Measurements from ENCODE around the gene UBE2F.
"Not testable (repeated sequence)": the region's sequence is repeated elsewhere in the genome, so short reads cannot be mapped to it uniquely, and the experiment has no call there.

The UBE2F gene

GRCh38 chr2:238031751-238032150 lies 64.9 kb downstream of the UBE2F start:
- Histone ChIP-seq H3K4me3 (ENCODE audit: low read length) (no peak overlapping the region), H3K79me2 (ENCODE audit: low read length) (no peaks in the 10 kb centered on the region), H3K36me3 (replicated peaks; ENCODE audit: low read depth, low read length) (no peaks in the 10 kb centered on the region), H2AFZ (ENCODE audit: low read depth, low read length) (no peak overlapping the region), H3K27me3 (ENCODE audit: low read depth, low read length) (no peaks in the 10 kb centered on the region), H3K9me3 (ENCODE audit: insufficient read depth, low read length) (no peaks in the 10 kb centered on the region), H3K4me1 (ENCODE audit: low read length) (no peaks in the 10 kb centered on the region), H3K27ac (ENCODE audit: low read length) (no peak overlapping the region), H3K9ac (ENCODE audit: low read length) (no peak overlapping the region), H4K20me1 (ENCODE audit: insufficient read depth, low read length) (no peaks in the 10 kb centered on the region), H3K4me2 (ENCODE audit: low read length) (no peak overlapping the region)
- no peak for TF ChIP-seq EZH2phosphoT487 (IDR thresholded peaks at IDR 0.05; ENCODE audit: low read depth)

- H3K27me3 ChIP-seq (ENCODE audit: low read depth, low read length), result no peaks in the 10 kb centered on the region
- no peaks in the 10 kb centered on the region for H3K79me2 ChIP-seq (ENCODE audit: low read length)
- H3K4me2 ChIP-seq (ENCODE audit: low read length), result no peak overlapping the region
- H3K36me3 ChIP-seq (replicated peaks; ENCODE audit: low read depth, low read length), result no peaks in the 10 kb centered on the region
- no peak overlapping the region for H3K27ac ChIP-seq (ENCODE audit: low read length)
- TF ChIP-seq EZH2phosphoT487 (IDR thresholded peaks at IDR 0.05; ENCODE audit: low read depth) (no peak), CTCF (IDR thresholded peaks at IDR 0.05; ENCODE audit: low read depth, low read length) (no peak)
- no peaks in the 10 kb centered on the region for H3K4me1 ChIP-seq (ENCODE audit: low read length)
- no peak overlapping the region for H3K9ac ChIP-seq (ENCODE audit: low read length)
- no peak overlapping the region for H2AFZ ChIP-seq (ENCODE audit: low read depth, low read length)
- no peaks in the 10 kb centered on the region for H4K20me1 ChIP-seq (ENCODE audit: insufficient read depth, low read length)
- H3K4me3 ChIP-seq (ENCODE audit: low read length), result no peak overlapping the region
- no peaks in the 10 kb centered on the region for H3K9me3 ChIP-seq (ENCODE audit: insufficient read depth, low read length)
Observed at GRCh38 chr2:238032755-238033337, 66.0 kb downstream of the UBE2F start.

- H3K27ac ChIP-seq (ENCODE audit: low read length); H3K36me3 ChIP-seq (replicated peaks; ENCODE audit: low read depth, low read length); H3K9me3 ChIP-seq (ENCODE audit: insufficient read depth, low read length); H3K79me2 ChIP-seq (ENCODE audit: low read length); H3K9ac ChIP-seq (ENCODE audit: low read length); H4K20me1 ChIP-seq (ENCODE audit: insufficient read depth, low read length); H3K4me1 ChIP-seq (ENCODE audit: low read length); H3K4me2 ChIP-seq (ENCODE audit: low read length); H2AFZ ChIP-seq (ENCODE audit: low read depth, low read length); H3K27me3 ChIP-seq (ENCODE audit: low read depth, low read length); H3K4me3 ChIP-seq (ENCODE audit: low read length): not testable (repeated sequence)
Observed at GRCh38 chr2:238033991-238034390, 67.2 kb downstream of the UBE2F start.

GRCh38 chr2:238038203-238038602 lies 71.4 kb downstream of the UBE2F start:
- Histone ChIP-seq H3K4me1 (ENCODE audit: low read length) (no peaks in the 10 kb centered on the region), H3K4me3 (ENCODE audit: low read length) (no peak overlapping the region), H2AFZ (ENCODE audit: low read depth, low read length) (no peak overlapping the region), H3K9me3 (ENCODE audit: insufficient read depth, low read length) (no peaks in the 10 kb centered on the region), H3K27me3 (ENCODE audit: low read depth, low read length) (no peaks in the 10 kb centered on the region), H3K9ac (ENCODE audit: low read length) (no peak overlapping the region), H3K36me3 (replicated peaks; ENCODE audit: low read depth, low read length) (no peaks in the 10 kb centered on the region), H4K20me1 (ENCODE audit: insufficient read depth, low read length) (no peaks in the 10 kb centered on the region), H3K27ac (ENCODE audit: low read length) (no peak overlapping the region), H3K4me2 (ENCODE audit: low read length) (no peak overlapping the region), H3K79me2 (ENCODE audit: low read length) (no peaks in the 10 kb centered on the region)
- TF ChIP-seq CTCF (IDR thresholded peaks at IDR 0.05; ENCODE audit: low read depth, low read length) (no peak), EZH2phosphoT487 (IDR thresholded peaks at IDR 0.05; ENCODE audit: low read depth) (no peak)

- Histone ChIP-seq H3K27me3 (ENCODE audit: low read depth, low read length) (no peaks in the 10 kb centered on the region), H3K36me3 (replicated peaks; ENCODE audit: low read depth, low read length) (no peaks in the 10 kb centered on the region), H3K4me2 (ENCODE audit: low read length) (no peak overlapping the region), H3K27ac (ENCODE audit: low read length) (no peak overlapping the region), H3K9ac (ENCODE audit: low read length) (no peak overlapping the region), H4K20me1 (ENCODE audit: insufficient read depth, low read length) (no peaks in the 10 kb centered on the region), H3K4me1 (ENCODE audit: low read length) (no peaks in the 10 kb centered on the region), H3K4me3 (ENCODE audit: low read length) (no peak overlapping the region), H3K9me3 (ENCODE audit: insufficient read depth, low read length) (no peaks in the 10 kb centered on the region), H2AFZ (ENCODE audit: low read depth, low read length) (no peak overlapping the region), H3K79me2 (ENCODE audit: low read length) (no peaks in the 10 kb centered on the region)
- TF ChIP-seq CTCF (IDR thresholded peaks at IDR 0.05; ENCODE audit: low read depth, low read length) (no peak), EZH2phosphoT487 (IDR thresholded peaks at IDR 0.05; ENCODE audit: low read depth) (no peak)
Observed at GRCh38 chr2:238039151-238039550, 72.3 kb downstream of the UBE2F start.
